HFF-Myc (cell line): ENCODE data around the gene CTBP2.

Experiments used
- DNase-seq: peaks from one replicate; pipeline ENCODE4 v3.0.0-alpha.2; 2011; ENCODE audit warnings: low read depth; ENCODE audit errors: extremely low read depth
- H3K4me3 ChIP-seq: replicated peaks from 2 replicates; pipeline ENCODE4 v1.5.1; 2011; ENCODE audit warnings: low read depth, mild to moderate bottlenecking, control low read depth, low read length
- TF ChIP-seq, protein P1 (sequence below): IDR thresholded peaks from 2 replicates; pipeline ENCODE4 v1.5.1; 2012; ENCODE audit warnings: mild to moderate bottlenecking, low read depth, low read length, control low read depth; ENCODE audit errors: missing control alignments

The CTBP2 gene

DNA sequence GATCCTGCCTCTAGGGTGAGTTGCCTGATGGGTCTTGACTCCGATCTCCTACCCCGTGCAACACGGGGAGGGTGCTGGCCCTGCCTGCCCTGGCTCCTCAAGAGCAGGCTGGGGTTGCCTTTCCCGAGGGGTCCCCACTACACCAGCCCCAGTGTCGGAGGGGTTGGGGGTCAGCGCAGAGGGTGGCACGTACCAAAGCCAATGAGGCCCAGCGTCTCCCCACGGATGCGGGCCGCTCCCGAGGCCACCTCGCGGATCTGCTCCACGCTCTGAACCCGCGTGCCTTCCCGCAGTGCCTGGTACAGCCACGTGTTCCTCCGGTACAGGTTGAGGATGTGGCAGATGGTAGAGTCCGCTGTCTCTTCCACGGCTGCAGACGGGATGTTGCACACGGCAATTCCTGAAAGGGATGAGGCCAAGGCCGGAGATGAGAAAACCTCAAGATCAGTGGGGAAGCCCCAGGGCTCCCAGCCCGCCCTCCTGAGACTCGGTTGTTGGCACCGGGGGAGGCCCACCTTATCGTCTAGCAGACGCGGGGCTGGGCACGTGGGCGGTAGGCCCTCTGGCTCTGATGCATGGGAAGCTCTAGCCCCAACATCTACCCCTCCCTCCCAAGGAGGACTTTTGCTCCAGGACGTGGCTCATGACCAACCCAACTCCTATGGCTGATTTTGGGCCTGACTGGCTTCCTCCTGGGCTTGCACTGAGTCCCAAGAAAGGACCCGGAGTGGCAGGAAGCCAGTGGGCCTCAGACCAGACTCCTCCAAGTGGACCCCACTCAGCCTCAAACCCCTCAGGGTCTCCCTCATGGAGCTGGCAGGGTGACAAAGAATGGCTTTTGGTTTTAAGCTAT, 162.4 kb downstream of the CTBP2 start:
- no peak overlapping the region for H3K4me3 ChIP-seq
- TF ChIP-seq, protein P1, sequence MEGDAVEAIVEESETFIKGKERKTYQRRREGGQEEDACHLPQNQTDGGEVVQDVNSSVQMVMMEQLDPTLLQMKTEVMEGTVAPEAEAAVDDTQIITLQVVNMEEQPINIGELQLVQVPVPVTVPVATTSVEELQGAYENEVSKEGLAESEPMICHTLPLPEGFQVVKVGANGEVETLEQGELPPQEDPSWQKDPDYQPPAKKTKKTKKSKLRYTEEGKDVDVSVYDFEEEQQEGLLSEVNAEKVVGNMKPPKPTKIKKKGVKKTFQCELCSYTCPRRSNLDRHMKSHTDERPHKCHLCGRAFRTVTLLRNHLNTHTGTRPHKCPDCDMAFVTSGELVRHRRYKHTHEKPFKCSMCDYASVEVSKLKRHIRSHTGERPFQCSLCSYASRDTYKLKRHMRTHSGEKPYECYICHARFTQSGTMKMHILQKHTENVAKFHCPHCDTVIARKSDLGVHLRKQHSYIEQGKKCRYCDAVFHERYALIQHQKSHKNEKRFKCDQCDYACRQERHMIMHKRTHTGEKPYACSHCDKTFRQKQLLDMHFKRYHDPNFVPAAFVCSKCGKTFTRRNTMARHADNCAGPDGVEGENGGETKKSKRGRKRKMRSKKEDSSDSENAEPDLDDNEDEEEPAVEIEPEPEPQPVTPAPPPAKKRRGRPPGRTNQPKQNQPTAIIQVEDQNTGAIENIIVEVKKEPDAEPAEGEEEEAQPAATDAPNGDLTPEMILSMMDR: no peak
- no peak for DNase-seq

DNA sequence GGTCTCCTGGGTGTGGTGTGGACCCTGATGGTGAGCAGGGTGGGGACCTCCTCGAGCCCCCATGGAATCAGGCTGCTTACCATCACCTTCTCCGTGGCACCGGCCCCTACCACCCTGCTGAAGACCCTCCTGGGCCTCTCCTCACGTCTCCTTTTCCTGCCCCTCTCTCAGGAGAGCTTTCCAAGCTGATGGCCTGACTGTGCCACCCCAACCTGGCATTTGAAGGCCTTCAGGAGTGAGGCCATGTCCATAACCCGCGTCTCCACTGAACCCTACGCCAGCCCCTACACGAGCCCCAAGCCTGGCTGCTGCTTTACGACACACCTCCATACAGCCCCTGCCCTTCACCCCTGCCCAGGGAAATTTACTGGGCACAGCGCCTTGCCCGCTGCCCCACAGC, 163.1 kb downstream of the CTBP2 start:
- no peak for DNase-seq
- no peak overlapping the region for H3K4me3 ChIP-seq
- TF ChIP-seq, protein P1: no peak

DNA sequence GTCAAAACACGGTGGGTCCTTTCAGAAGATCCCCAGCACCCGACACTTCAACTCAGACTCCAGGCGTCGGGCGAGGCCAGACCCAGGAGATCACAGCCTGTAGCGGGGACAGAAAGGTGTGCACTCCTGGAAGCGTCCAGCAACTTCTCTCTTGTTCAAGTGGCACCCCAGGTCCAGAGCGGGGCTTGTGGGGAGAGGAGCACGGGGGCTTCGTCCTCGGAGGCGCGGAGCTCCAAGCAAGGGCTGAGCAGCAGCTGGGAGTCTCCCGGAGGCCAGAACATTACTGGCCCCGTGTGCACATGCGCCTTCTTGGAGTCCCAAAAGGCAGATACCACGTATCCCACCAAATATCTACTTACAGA, 163.5 kb downstream of the CTBP2 start:
- H3K4me3 ChIP-seq: no peak overlapping the region
- no peak for DNase-seq
- TF ChIP-seq, protein P1: no peak

DNA sequence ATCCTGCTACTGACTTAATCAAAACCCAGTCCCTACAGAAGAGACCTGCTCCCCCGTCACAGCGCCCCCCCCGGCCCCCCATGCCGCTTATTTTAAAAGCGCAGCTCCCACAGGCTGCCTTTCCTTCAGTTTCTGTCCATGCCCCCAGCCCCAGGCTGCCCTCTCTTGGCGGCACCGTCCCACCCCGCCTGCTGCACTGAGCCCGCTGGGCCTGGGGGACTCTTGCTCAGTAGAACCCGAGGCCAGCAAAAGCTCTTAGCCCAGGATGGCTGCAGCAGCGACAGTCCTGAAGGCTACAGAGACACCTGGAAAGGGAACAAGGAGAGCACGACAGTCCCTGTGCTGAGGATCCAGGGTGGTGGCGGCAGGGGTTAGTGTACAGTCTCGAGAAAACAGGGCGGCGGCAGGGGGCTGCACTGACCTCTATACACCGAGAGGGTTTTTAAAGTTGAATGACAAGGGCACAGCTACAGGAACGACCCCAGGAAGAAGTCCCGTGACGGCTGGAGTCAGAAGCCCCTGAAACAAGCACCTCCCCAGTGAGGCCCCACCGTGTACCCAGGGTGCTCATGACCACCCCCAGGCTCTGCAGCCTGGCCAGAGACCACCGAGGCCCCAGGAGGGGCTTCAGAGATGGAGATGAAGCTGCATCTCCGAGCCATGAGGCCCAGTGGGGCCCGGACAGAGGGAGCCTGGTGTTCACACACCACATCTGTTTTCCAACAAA, 164.1 kb downstream of the CTBP2 start:
- TF ChIP-seq, protein P1: no peak
- no peak overlapping the region for H3K4me3 ChIP-seq
- DNase-seq: no peak

DNA sequence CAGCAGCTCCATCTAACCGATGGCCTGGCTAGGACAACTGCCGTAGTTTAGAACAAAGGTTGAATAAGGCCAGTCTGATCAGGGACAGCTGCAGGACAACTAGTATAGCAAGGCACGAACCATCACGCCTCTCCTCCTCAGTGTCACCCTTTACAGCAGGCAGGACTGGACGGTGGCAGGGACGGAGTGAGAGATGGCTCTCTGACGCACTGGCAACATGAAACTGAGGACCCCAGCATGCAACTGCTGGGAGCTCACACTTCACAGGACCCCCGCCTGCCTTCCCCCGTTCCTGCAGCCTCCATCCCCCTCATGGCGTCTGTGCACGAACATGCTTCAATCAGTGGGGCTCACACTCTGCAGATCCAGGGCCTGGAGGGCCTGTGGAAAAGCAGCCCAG, 164.8 kb downstream of the CTBP2 start:
- no peak for DNase-seq

DNA sequence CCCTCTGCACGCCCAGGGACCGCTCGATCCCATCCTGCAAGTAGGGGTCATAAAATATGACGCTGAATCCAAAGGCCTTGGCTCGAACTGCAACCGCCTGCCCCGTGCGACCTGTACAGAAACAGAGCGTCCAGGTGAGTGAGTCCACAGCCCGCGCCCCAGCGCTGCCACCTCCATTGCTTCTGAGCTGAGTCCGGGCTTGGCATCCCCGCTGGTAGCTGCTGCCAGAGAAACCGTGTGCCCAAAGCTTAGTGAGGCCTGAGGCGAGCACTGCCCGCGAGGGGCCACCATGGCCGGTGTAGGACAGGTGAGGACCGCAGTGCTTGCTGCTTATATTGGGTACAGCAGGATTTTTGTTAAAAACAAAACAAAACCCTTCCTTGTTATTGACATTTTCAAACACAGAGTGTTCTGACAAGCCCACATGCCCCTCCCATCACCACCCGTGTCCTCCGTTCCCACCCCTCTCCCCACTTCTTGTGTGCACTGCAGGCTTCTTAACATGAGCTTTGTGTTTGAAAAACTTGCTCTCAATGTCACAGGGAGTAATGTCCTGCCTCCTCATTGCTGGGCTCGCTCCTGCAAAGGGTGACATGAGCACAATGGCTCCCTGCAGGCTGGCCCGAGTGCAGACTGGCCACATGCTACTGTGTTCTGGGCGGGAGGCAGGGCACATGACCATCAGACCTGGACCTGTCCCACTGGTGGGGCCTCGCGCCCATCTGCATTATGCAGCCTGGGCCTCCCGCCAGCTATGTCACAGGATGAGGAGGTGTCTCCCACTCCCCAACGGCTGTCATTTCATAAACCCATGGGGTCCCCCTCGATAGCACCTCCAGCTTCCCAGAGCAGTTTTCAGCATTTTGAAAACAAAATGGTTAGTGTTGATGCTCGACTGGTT, 165.5 kb downstream of the CTBP2 start:
- TF ChIP-seq, protein P1: no peak
- no peak overlapping the region for H3K4me3 ChIP-seq
- no peak for DNase-seq

More for the DNA sequence above, 164.8 kb downstream of the CTBP2 start:
- no peak overlapping the region for H3K4me3 ChIP-seq
- TF ChIP-seq, protein P1: no peak
